Liver (tissue), 9 donors: Measurements from ENCODE around the gene SEZ6. TPM values are rescaled to one million over a fixed set of nuclear protein-coding genes. Genes with fewer than 3 reads are reported as not detected.

ENCODE experiments used
- DNase-seq: peaks from one replicate; pipeline ENCODE4 v3.0.0-alpha.2; 2017; ENCODE audit warnings: low spot score
- H3K27ac ChIP-seq, 2 donors: one replicate each; pipeline ENCODE4 v1.7.0; 2013; ENCODE audit warnings: inconsistent platforms in 2 of 2, low read length in 2 of 2, control low read depth in 1 of 2, low read depth in 1 of 2, mild to moderate bottlenecking in 1 of 2
- H3K27me3 ChIP-seq, 4 donors: one replicate each; pipeline versions ENCODE4 v1.6.1 to v1.7.0; 2013; ENCODE audit warnings: low read length in 3 of 4, inconsistent platforms in 1 of 4, mild to moderate bottlenecking in 1 of 4, moderate library complexity in 1 of 4; ENCODE audit not compliant: control insufficient read depth in 4 of 4, insufficient read depth in 4 of 4
- H3K36me3 ChIP-seq, 4 donors: one replicate each; pipeline versions ENCODE4 v1.6.1 to v1.7.0; 2013; ENCODE audit warnings: low read length in 3 of 4, mild to moderate bottlenecking in 3 of 4, low read depth in 1 of 4, moderate library complexity in 1 of 4; ENCODE audit not compliant: control insufficient read depth in 4 of 4, insufficient read depth in 3 of 4
- H3K4me1 ChIP-seq, 4 donors: one replicate each; pipeline versions ENCODE4 v1.6.1 to v1.7.0; 2013; ENCODE audit warnings: low read length in 3 of 4, mild to moderate bottlenecking in 3 of 4, moderate library complexity in 1 of 4; ENCODE audit not compliant: control insufficient read depth in 4 of 4, insufficient read depth in 4 of 4
- H3K4me3 ChIP-seq, 3 donors: one replicate each; pipeline versions ENCODE4 v1.6.1 to v1.7.0; 2013; ENCODE audit warnings: low read length in 3 of 3, control low read depth in 1 of 3, low read depth in 1 of 3, mild to moderate bottlenecking in 1 of 3
- H3K9ac ChIP-seq, 2 donors: one replicate each; pipeline ENCODE4 v1.7.0; 2013; ENCODE audit warnings: low read length in 2 of 2, mild to moderate bottlenecking in 2 of 2, moderate library complexity in 2 of 2, control low read depth in 1 of 2, low read depth in 1 of 2
- H3K9me3 ChIP-seq, 4 donors: one replicate each; pipeline versions ENCODE4 v1.6.1 to v1.7.0; 2013; ENCODE audit warnings: low read length in 3 of 4; ENCODE audit not compliant: control insufficient read depth in 4 of 4
- ATF3 ChIP-seq: IDR thresholded peaks from 2 replicates; pipeline ENCODE4 v1.6.1; 2016; ENCODE audit warnings: antibody characterized with exemption
- CTCF ChIP-seq: fragments of 150-350 bp; IDR thresholded peaks from 2 replicates; pipeline ENCODE4 v1.5.1; 2017; ENCODE audit warnings: improper control_type of control experiment, low read depth, low read length; ENCODE audit not compliant: missing input control
- EGR1 ChIP-seq, 2 donors: IDR thresholded peaks; 2 replicates each; pipeline ENCODE4 v1.6.1; 2016 to 2018; ENCODE audit warnings: antibody characterized with exemption in 2 of 2, low read depth in 2 of 2
- FOXA1 ChIP-seq: IDR thresholded peaks from 2 replicates; pipeline ENCODE4 v1.6.1; 2016; ENCODE audit warnings: antibody characterized with exemption
- FOXA2 ChIP-seq: IDR thresholded peaks from 2 replicates; pipeline ENCODE4 v1.6.1; 2016; ENCODE audit warnings: antibody characterized with exemption
- GABPA ChIP-seq, 2 donors: IDR thresholded peaks in 1 of 2; conservative IDR thresholded peaks in 1 of 2; 2 replicates each; pipeline ENCODE4 v1.6.1; 2016; ENCODE audit warnings: antibody characterized with exemption in 2 of 2, mild to moderate bottlenecking in 1 of 2, moderate library complexity in 1 of 2
- HNF4A ChIP-seq, 2 donors: conservative IDR thresholded peaks; 2 replicates each; pipeline ENCODE4 v1.6.1; 2016; ENCODE audit warnings: antibody characterized with exemption in 2 of 2, mild to moderate bottlenecking in 2 of 2
- HNF4G ChIP-seq: IDR thresholded peaks from 2 replicates; pipeline ENCODE4 v1.6.1; 2016; ENCODE audit warnings: antibody characterized with exemption
- JUND ChIP-seq, 2 donors: IDR thresholded peaks; 2 replicates each; pipeline ENCODE4 v1.6.1; 2016; ENCODE audit warnings: antibody characterized with exemption in 2 of 2
- NR2F2 ChIP-seq: IDR thresholded peaks from 2 replicates; pipeline ENCODE4 v1.6.1; 2016; ENCODE audit warnings: antibody characterized with exemption
- RAD21 ChIP-seq, 2 donors: IDR thresholded peaks; 2 replicates each; pipeline ENCODE4 v1.6.1; 2016; ENCODE audit warnings: antibody characterized with exemption in 2 of 2, mild to moderate bottlenecking in 2 of 2
- REST ChIP-seq: IDR thresholded peaks from 2 replicates; pipeline ENCODE4 v1.6.1; 2016; ENCODE audit warnings: antibody characterized with exemption, mild to moderate bottlenecking
- RXRA ChIP-seq, 2 donors: IDR thresholded peaks; 2 replicates each; pipeline ENCODE4 v1.6.1; 2017 to 2018; ENCODE audit warnings: antibody characterized with exemption in 2 of 2, mild to moderate bottlenecking in 1 of 2
- SP1 ChIP-seq: IDR thresholded peaks from 2 replicates; pipeline ENCODE4 v1.6.1; 2018; ENCODE audit warnings: antibody characterized with exemption, mild to moderate bottlenecking
- TAF1 ChIP-seq: conservative IDR thresholded peaks from 2 replicates; pipeline ENCODE4 v1.6.1; 2016; ENCODE audit warnings: antibody characterized with exemption, mild to moderate bottlenecking
- YY1 ChIP-seq: IDR thresholded peaks from 2 replicates; pipeline ENCODE4 v1.6.1; 2016; ENCODE audit warnings: antibody characterized with exemption, mild to moderate bottlenecking
- ZBTB33 ChIP-seq: IDR thresholded peaks from 2 replicates; pipeline ENCODE4 v1.6.1; 2016; ENCODE audit warnings: antibody characterized with exemption
- WGBS: extraction: QIAGEN DNeasy Blood & Tissue Kit; methylation state at CpG from one replicate; pipeline ENCODE4 v1.1.7; 2013; 5-methylcytosine and 5-hydroxymethylcytosine counted together
- polyA plus RNA-seq, 2 donors: library from polyadenylated mRNA; stranded (reverse) in 1 of 2; unstranded in 1 of 2; fragments of 200-250 nt in 1 of 2; fragments of >200 nt in 1 of 2; fragmentation: Nextera tagmentation in 1 of 2; extraction: Ambion mirVana in 1 of 2; gene quantifications; one replicate each; pipeline versions ENCODE4 v1.2.1 to v1.2.3, GENCODE V29; 2013 to 2015
- total RNA-seq, 2 donors: library from RNA; depleted of rRNA; stranded (reverse); fragments of >200 nt; gene quantifications; one replicate each; pipeline ENCODE4 v1.2.3, GENCODE V29; 2014
- donor health status: healthy.
- donor health status: healthy.
- donor health status: healthy.
- donor health status: healthy.
- donor health status: healthy.

The SEZ6 gene
- total and polyA plus RNA-seq, 4 donors = 0.39 TPM; not detected in 3

GRCh38 chr17:28928061-28928460 is 77.8 kb downstream of the SEZ6 start:
- no peak for DNase-seq
- 94% methylated on average over 2 of the region's 2 CpGs for WGBS
- no peaks in the 10 kb centered on the region for H3K9me3 ChIP-seq
- peaks cover 2 to 20% (median 11%) of the 10 kb centered on the region in 4 donors for H3K36me3 ChIP-seq
- H3K4me1 ChIP-seq = peaks cover 0 to 6% (median 0%) of the 10 kb centered on the region in 4 donors
- no peak overlapping the region for H3K27ac ChIP-seq
- no peak overlapping the region for H3K9ac ChIP-seq
- H3K27me3 ChIP-seq = no peaks in the 10 kb centered on the region
- TF ChIP-seq YY1 (no peak), GABPA (IDR thresholded peaks at IDR 0.05 in 1 of 2, conservative IDR thresholded peaks at IDR 0.05 in 1 of 2) (no peak), JUND (IDR thresholded peaks at IDR 0.05) (no peak), TAF1 (no peak), RXRA (IDR thresholded peaks at IDR 0.05) (no peak), SP1 (no peak), FOXA1 (no peak), HNF4A (conservative IDR thresholded peaks at IDR 0.05) (no peak)
- H3K4me3 ChIP-seq = no peak overlapping the region

- Histone ChIP-seq H3K4me1 (peaks cover 0 to 6% (median 0%) of the 10 kb centered on the region in 4 donors), H3K4me3 (no peak overlapping the region), H3K36me3 (peaks cover 2 to 31% (median 15%) of the 10 kb centered on the region in 4 donors), H3K27ac (peak overlapping the region; percentile 63 to 72), H3K9ac (peak overlapping the region in 1 of 2 donors; percentile 24), H3K27me3 (no peaks in the 10 kb centered on the region), H3K9me3 (no peaks in the 10 kb centered on the region)
- DNase-seq = no peak
- WGBS = 95% methylated on average over 4 of the region's 4 CpGs
- no peak for TF ChIP-seq REST
- no peak for TF ChIP-seq ATF3
- TF ChIP-seq JUND (IDR thresholded peaks at IDR 0.05) = no peak
- TF ChIP-seq TAF1 = no peak
- no peak for TF ChIP-seq CTCF
- TF ChIP-seq FOXA2 = no peak
- TF ChIP-seq NR2F2 = no peak
- TF ChIP-seq FOXA1 = no peak
- no peak for TF ChIP-seq YY1
- TF ChIP-seq ZBTB33 = no peak
- TF ChIP-seq RAD21 (IDR thresholded peaks at IDR 0.05) = no peak
- no peak for TF ChIP-seq EGR1 (IDR thresholded peaks at IDR 0.05; ENCODE audit: low read depth in 2 of 2)
- no peak for TF ChIP-seq GABPA (IDR thresholded peaks at IDR 0.05 in 1 of 2, conservative IDR thresholded peaks at IDR 0.05 in 1 of 2)
- TF ChIP-seq HNF4A (conservative IDR thresholded peaks at IDR 0.05) = no peak
- no peak for TF ChIP-seq HNF4G
- no peak for TF ChIP-seq RXRA (IDR thresholded peaks at IDR 0.05)
Measured at GRCh38 chr17:28926786-28927185, 79.0 kb downstream of the SEZ6 start.
